Stimulated activated CD4-positive, alpha-beta T cell treated with anti-CD3 and anti-CD28 coated beads, Interleukin-4, amount 100 ng/mL, for 4 hours (primary cell): ENCODE results near the gene VAV3.
"Not testable (repeated sequence)": the region's sequence is repeated elsewhere in the genome, so short reads cannot be mapped to it uniquely, and the experiment has no call there.

Experiments used
- DNase-seq, 2 experiments: peaks; one replicate each; pipeline ENCODE4 v3.0.0-alpha.2; 2020

VAV3 gene

DNA sequence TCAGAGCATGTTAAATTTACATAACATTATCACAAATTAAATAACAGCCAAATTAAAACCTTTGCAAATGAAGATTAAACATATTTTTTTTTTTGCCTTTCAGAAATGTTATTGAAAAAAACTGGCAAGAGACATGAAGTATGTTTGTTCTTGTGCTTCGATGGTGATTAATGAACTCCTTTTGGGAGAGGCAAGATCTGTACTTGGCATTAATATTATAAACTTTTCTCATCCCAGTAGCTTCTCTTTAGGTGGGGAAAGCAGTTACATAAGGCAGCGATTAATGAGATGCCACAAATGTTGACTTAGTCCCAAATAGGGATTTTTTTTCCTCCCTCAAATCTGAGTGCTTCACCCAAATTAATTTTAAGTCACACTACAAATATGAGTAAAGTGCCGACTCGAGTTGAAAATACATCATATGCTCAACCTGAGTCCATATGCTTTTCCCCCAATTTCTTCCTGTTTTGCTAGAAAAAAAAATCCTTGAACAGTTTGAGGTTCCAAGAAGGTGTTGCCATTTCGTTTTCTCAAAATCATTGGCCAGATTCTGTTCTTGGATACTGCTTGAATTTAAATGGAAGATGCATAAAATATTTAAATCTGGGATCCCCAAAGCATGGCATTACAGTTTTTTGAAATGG lies 294.5 kb downstream of the VAV3 start:
- DNase-seq = no peak

- no peak for DNase-seq
These were observed 295.0 kb downstream of the VAV3 start for GRCh38 chr1:107669996-107670395.

GRCh38 chr1:107668762-107669161 lies 296.2 kb downstream of the VAV3 start:
- no peak for DNase-seq

- DNase-seq = no peak
These were observed 298.5 kb downstream of the VAV3 start for GRCh38 chr1:107666493-107666892.

DNA sequence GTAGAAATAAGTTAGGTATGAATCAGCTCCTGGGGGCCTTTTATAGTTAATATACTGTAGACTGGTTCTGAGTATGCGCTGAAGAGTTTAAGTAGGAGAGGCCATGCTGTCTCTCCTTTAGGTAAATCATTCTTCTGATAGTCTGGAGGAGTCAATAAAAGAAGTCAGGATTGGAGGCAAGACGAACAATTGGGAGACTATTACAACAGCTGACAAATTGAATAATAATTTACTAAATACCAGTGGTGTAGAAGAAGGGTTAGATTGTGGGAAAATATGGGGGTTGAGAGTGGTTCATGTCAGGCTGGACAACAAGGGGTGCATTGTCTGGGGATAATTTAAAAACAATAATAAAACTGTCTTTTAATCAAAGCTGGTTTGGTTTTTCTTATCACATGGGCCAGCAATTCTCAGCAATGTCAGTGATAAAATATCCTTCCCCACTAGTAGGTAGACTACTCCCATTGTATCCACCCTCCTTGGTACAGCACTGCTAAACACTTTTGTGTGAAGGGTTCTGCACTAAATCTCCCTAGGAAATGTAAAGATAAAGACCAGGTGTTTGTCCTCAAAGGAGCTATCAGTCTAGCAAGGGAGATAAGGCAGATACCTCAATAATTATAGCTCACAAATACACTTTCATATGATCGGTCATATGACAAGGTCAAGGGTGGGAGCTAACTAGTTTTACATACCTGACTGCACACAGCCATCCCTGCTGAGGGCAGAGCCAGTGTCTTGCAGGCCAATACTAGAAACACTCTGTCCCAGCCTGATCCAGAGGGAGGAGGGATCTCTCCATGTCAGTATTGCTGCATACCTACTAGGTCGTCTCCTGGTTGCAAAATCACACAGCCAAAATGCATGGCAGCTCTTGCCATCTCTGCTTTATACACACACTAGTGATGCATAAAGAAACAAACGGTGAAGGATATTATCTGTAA lies 299.7 kb downstream of the VAV3 start:
- no peak for DNase-seq

DNA sequence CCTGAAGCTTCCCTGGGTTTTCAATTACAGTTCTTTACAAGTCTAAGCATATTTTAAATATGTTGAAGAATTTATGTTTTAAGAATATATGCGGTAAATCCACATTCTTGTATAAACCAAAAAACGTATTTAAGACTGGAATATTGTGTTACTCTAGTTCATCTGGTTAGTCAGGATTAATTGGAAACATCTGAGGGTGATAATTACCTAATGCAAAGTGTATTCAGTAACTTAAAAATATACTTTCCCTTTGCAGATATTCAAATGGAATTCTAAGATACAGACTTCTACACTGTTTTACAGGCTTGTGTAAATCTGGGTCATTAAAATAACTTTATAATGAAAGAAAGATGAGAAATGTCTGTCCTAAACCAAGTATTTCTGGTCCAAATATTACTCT lies 302.0 kb downstream of the VAV3 start:
- no peak for DNase-seq

GRCh38 chr1:107661158-107661557 lies 303.8 kb downstream of the VAV3 start:
- no peak for DNase-seq

DNA sequence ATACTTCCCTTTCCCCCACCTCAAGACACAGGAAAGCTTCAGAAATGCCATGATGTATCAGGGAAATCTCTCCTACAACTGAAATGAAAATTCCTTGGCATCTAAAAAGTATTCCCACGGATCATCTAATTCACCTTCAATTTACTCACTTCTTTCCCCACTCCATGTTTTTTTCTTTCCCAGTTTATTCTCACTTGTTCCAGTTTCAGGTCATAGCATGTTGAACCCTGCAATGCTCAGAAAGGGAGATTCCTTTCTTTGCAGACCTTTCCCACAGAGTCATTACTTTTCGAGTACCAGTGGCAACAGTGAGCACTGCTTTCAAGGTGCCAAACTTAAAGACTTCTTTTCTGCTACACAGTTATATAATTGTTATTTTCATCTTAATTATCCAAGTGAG lies 305.0 kb downstream of the VAV3 start:
- DNase-seq = no peak

DNA sequence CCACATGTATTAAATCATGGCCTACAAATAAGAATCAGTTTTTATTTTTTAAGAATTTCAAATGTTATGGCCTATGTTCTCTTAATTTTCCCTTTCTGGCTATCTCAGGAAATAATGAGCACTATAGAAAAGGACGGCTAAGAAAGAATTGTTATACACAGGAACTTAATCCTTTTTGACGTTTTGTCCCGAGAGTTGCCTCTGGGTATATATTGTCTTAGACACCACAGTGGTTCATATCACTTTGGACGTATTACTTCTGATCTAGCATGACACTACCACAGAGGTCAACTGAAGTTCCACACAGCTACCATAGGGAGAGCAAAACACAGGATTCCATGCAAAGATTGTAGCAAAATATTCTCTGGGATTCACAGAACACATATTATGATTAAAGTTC lies 307.6 kb downstream of the VAV3 start:
- DNase-seq = no peak

DNA sequence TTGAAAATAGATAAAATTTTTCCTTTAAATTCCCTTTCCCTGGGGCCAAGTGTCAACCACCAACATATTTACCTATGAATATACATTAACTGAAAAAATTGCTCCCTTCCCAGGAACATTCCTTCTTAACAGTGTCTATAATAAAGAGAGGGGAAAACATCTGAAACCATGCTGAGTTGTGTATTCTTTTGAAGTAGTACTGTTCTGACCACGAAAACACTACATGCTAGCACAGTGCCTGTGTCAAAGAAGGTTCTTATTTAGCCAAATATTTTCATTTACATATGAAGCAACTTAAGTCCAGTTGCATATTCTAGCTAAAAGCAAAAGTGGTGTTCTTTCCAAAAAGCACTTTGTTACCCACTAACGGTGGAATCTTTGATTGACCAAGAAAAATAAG lies 311.2 kb downstream of the VAV3 start:
- no peak for DNase-seq

- DNase-seq = no peak
These were observed 312.0 kb downstream of the VAV3 start for GRCh38 chr1:107653005-107653404.

GRCh38 chr1:107650825-107651224 lies 314.2 kb downstream of the VAV3 start:
- DNase-seq = not testable (repeated sequence)

- no peak for DNase-seq
These were observed 316.0 kb downstream of the VAV3 start for GRCh38 chr1:107649023-107649422.

GRCh38 chr1:107648071-107648470 lies 316.9 kb downstream of the VAV3 start:
- DNase-seq = no peak

GRCh38 chr1:107647012-107647411 lies 318.0 kb downstream of the VAV3 start:
- DNase-seq = no peak

DNA sequence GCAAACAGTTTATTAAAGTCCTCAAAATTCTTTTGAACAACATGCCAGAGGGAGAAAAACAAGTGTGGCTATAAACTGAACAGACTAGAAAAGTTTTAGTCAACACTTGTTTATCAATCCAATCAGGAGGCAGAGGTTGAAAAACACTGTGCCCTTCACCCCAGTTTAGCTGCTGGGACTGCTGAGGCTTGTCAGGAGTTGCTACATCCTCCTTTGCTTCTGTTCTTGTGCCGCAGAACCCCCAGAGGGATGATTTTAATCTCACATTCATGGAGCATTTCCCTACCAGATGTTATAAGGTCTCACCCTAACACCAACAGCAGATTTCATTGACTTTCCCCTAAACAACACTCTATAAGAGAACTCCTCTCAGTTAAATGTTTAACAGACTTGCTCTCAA lies 321.2 kb downstream of the VAV3 start:
- DNase-seq = no peak

GRCh38 chr1:107640207-107640606 lies 324.8 kb downstream of the VAV3 start:
- DNase-seq = no peak

GRCh38 chr1:107637101-107637500 lies 327.9 kb downstream of the VAV3 start:
- DNase-seq = no peak

DNA sequence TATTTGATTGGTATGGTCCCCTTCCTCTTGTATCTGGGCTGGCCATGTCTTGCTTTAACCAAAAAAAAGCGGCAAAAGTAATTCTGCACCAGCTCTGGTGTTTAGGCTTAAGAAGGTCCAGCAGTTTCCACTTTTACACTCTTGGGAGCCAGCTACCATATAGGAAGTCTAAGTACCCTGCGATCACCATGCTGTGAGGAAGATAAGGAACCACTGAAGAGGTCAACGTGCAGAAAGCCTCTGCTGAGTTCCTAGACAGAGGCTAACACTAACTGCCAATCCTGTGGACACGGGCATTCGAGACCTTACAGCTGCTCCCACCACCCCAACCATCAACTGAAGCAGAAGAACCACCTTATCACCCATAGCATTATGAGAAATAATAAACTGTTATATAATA lies 331.4 kb downstream of the VAV3 start:
- DNase-seq = no peak

DNA sequence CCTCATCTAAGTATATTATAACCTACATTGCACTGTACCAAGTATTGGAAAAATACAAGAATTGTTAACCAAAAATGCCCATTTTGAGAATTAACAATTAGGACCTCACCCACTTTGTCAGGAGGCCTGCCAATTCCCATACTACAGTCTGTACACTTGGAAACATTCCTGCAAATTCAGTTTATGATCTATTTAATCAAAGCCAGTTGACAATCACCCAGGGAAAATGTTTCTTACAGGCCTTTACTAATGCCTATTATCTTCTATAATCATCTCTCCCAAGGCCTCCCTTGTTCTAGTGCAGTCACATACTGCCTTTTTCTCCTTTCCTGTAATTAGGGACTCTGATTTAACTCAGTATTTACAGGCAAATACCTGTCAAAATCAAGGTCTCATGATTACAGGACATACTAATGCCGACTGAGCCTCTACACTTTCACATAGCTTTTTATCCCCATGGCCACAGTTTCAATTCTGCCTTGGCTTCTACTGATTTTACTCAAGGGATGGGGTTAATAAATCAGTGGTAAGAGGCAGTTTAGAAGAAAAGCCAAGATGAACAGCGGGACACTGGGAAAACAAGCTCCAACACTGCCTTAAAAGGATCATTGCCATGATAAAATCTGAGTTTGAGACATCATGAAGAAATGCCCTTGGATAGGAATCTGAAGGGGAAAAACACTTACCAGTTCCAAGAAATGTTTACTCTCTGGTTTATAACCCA lies 338.7 kb downstream of the VAV3 start:
- DNase-seq = no peak

- no peak for DNase-seq
These were observed 339.5 kb downstream of the VAV3 start for GRCh38 chr1:107625405-107626029.

DNA sequence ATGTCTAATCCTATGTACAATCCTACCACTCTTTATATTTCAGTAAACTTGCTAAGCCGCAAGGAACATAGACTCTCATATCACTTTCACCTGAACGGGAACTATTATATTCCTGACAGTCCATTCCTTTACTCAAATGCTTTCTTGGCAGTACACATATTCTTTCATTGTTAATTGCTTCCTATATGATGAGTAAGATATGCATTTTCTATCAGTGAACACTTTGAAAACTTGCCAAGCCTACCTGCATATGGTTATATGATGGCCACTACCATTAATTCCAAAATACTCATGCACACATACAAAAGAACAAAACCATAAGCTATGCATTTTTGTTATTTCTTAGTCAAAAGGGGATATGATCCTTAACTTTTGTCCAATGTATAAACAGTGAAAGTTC lies 341.5 kb downstream of the VAV3 start:
- DNase-seq = no peak

DNA sequence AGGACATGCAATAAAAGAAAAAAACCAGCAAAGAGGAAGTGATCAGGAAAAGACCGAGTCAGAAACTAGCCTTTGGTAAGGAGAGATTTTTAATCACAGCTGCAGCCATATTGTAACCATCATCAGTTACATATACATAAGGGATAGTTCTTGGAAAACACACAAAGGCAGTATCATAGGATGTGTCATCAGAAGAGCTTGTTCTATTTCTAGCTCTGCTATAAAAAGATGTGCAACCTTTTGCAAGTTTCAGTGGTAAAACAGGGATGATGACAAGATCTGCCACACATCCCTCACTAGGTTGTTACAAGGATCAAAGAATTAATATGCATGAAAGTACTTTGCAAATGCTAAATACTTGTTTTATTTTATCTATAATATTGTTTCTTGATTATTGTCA lies 342.0 kb downstream of the VAV3 start:
- DNase-seq = no peak
